Ectodermal cell (in vitro differentiated cells): Measurements from ENCODE around the gene CEP128.

Experiments used
- H3K27ac ChIP-seq: 2 replicates; pipeline ENCODE4 v1.7.0; 2013; ENCODE audit warnings: mild to moderate bottlenecking, low read depth, low read length; ENCODE audit not compliant: insufficient read depth, poor library complexity, severe bottlenecking
- H3K27me3 ChIP-seq: 2 replicates; pipeline ENCODE4 v1.7.0; 2013; ENCODE audit warnings: mild to moderate bottlenecking, low read length; ENCODE audit not compliant: insufficient read depth, control insufficient read depth, poor library complexity, severe bottlenecking
- H3K36me3 ChIP-seq: one replicate; pipeline ENCODE4 v1.7.0; 2013; ENCODE audit warnings: low read length; ENCODE audit not compliant: control insufficient read depth, insufficient read depth
- H3K4me1 ChIP-seq: one replicate; pipeline ENCODE4 v1.7.0; 2013; ENCODE audit warnings: low read length; ENCODE audit not compliant: control insufficient read depth, insufficient read depth
- H3K4me3 ChIP-seq: 2 replicates; pipeline ENCODE4 v1.7.0; 2013; ENCODE audit warnings: low read depth, low read length, control low read depth; ENCODE audit not compliant: insufficient read depth
- H3K9me3 ChIP-seq: 2 replicates; pipeline ENCODE4 v1.7.0; 2013; ENCODE audit warnings: mild to moderate bottlenecking, low read length, moderate library complexity; ENCODE audit not compliant: control insufficient read depth
- WGBS, 2 experiments: methylation state at CpG; one replicate each; pipeline ENCODE4 v1.1.7; 2013; ENCODE audit warnings: missing lambda C conversion rate in 2 of 2; 5-methylcytosine and 5-hydroxymethylcytosine counted together

CEP128 gene

GRCh38 chr14:80862541-80862940 is 79.0 kb downstream of the CEP128 start:
- Histone ChIP-seq H3K36me3 (no peaks in the 10 kb centered on the region), H3K4me3 (no peak overlapping the region), H3K27ac (no peak overlapping the region), H3K4me1 (no peaks in the 10 kb centered on the region), H3K9me3 (no peaks in the 10 kb centered on the region), H3K27me3 (no peaks in the 10 kb centered on the region)
- WGBS, 2 experiments = 94 to 95% methylated on average over 5 of the region's 5 CpGs

GRCh38 chr14:80850197-80850814 is 91.2 kb downstream of the CEP128 start:
- Histone ChIP-seq H3K36me3 (no peaks in the 10 kb centered on the region), H3K27me3 (no peaks in the 10 kb centered on the region), H3K4me3 (no peak overlapping the region), H3K27ac (no peak overlapping the region), H3K9me3 (no peaks in the 10 kb centered on the region), H3K4me1 (no peaks in the 10 kb centered on the region)
- 48 to 65% methylated on average over 2 to 3 of the region's 4 CpGs for WGBS, 2 experiments

- Histone ChIP-seq H3K4me1 (no peaks in the 10 kb centered on the region), H3K36me3 (no peaks in the 10 kb centered on the region), H3K4me3 (no peak overlapping the region), H3K27ac (no peak overlapping the region), H3K9me3 (no peaks in the 10 kb centered on the region), H3K27me3 (no peaks in the 10 kb centered on the region)
- WGBS, 2 experiments = 30 to 64% methylated on average over 1 to 2 of the region's 2 CpGs
Observed at GRCh38 chr14:80847070-80847469, 94.5 kb downstream of the CEP128 start.

- Histone ChIP-seq H3K27ac (no peak overlapping the region), H3K4me3 (no peak overlapping the region), H3K9me3 (no peaks in the 10 kb centered on the region), H3K36me3 (no peaks in the 10 kb centered on the region), H3K4me1 (no peaks in the 10 kb centered on the region), H3K27me3 (no peaks in the 10 kb centered on the region)
- WGBS, 2 experiments = 96 to 99% methylated on average over 3 of the region's 4 CpGs
Observed at GRCh38 chr14:80845856-80846255, 95.7 kb downstream of the CEP128 start.

- Histone ChIP-seq H3K4me1 (no peaks in the 10 kb centered on the region), H3K27me3 (no peaks in the 10 kb centered on the region), H3K9me3 (no peaks in the 10 kb centered on the region), H3K36me3 (no peaks in the 10 kb centered on the region), H3K4me3 (no peak overlapping the region), H3K27ac (no peak overlapping the region)
- 91 to 95% methylated on average over 2 of the region's 2 CpGs for WGBS, 2 experiments
Observed at GRCh38 chr14:80844872-80845271, 96.7 kb downstream of the CEP128 start.

GRCh38 chr14:80839743-80840142 is 101.8 kb downstream of the CEP128 start:
- H3K4me1 ChIP-seq = no peaks in the 10 kb centered on the region
- H3K27me3 ChIP-seq = no peaks in the 10 kb centered on the region
- no peaks in the 10 kb centered on the region for H3K36me3 ChIP-seq
- H3K9me3 ChIP-seq = no peaks in the 10 kb centered on the region
- H3K4me3 ChIP-seq = no peak overlapping the region
- H3K27ac ChIP-seq = no peak overlapping the region
- WGBS, 2 experiments = 85 to 100% methylated on average over 1 to 2 of the region's 3 CpGs

GRCh38 chr14:80809663-80810062 is 131.9 kb downstream of the CEP128 start:
- no peaks in the 10 kb centered on the region for H3K27me3 ChIP-seq
- H3K4me1 ChIP-seq = no peaks in the 10 kb centered on the region
- H3K27ac ChIP-seq = no peak overlapping the region
- H3K4me3 ChIP-seq = no peak overlapping the region
- no peaks in the 10 kb centered on the region for H3K36me3 ChIP-seq
- H3K9me3 ChIP-seq = no peaks in the 10 kb centered on the region

- Histone ChIP-seq H3K4me1 (no peaks in the 10 kb centered on the region), H3K27me3 (no peaks in the 10 kb centered on the region), H3K4me3 (no peak overlapping the region), H3K9me3 (no peaks in the 10 kb centered on the region), H3K36me3 (no peaks in the 10 kb centered on the region), H3K27ac (no peak overlapping the region)
- WGBS, 2 experiments = 83 to 100% methylated on average over 1 of the region's 1 CpG
Observed at GRCh38 chr14:80805136-80805535, 136.4 kb downstream of the CEP128 start.

- Histone ChIP-seq H3K4me1 (no peaks in the 10 kb centered on the region), H3K36me3 (no peaks in the 10 kb centered on the region), H3K9me3 (no peaks in the 10 kb centered on the region), H3K27ac (no peak overlapping the region), H3K27me3 (no peaks in the 10 kb centered on the region), H3K4me3 (no peak overlapping the region)
- 87 to 88% methylated on average over 3 of the region's 3 CpGs for WGBS, 2 experiments
Observed at GRCh38 chr14:80798878-80799277, 142.7 kb downstream of the CEP128 start.

GRCh38 chr14:80798211-80798610 is 143.3 kb downstream of the CEP128 start:
- WGBS, 2 experiments = 91 to 96% methylated on average over 3 of the region's 3 CpGs
- no peak overlapping the region for H3K4me3 ChIP-seq
- no peaks in the 10 kb centered on the region for H3K27me3 ChIP-seq
- no peaks in the 10 kb centered on the region for H3K36me3 ChIP-seq
- no peak overlapping the region for H3K27ac ChIP-seq
- no peaks in the 10 kb centered on the region for H3K9me3 ChIP-seq
- H3K4me1 ChIP-seq = no peaks in the 10 kb centered on the region

GRCh38 chr14:80792771-80793170 is 148.8 kb downstream of the CEP128 start:
- no peaks in the 10 kb centered on the region for H3K9me3 ChIP-seq
- H3K27me3 ChIP-seq = no peaks in the 10 kb centered on the region
- no peaks in the 10 kb centered on the region for H3K36me3 ChIP-seq
- H3K27ac ChIP-seq = no peak overlapping the region
- 86 to 87% methylated on average over 11 of the region's 11 CpGs for WGBS, 2 experiments
- no peaks in the 10 kb centered on the region for H3K4me1 ChIP-seq
- H3K4me3 ChIP-seq = no peak overlapping the region
